ENCODE data around the gene SDHA. TPM values are rescaled to one million over a fixed set of nuclear protein-coding genes. Genes with fewer than 3 reads are reported as not detected.

The SDHA gene
- total and polyA plus RNA-seq, 9 of the 15 experiments (the other 6 are each of a cell fraction or from before 2014, with no cell fraction given), result 82.9 to 191 (median 130) TPM

DNA sequence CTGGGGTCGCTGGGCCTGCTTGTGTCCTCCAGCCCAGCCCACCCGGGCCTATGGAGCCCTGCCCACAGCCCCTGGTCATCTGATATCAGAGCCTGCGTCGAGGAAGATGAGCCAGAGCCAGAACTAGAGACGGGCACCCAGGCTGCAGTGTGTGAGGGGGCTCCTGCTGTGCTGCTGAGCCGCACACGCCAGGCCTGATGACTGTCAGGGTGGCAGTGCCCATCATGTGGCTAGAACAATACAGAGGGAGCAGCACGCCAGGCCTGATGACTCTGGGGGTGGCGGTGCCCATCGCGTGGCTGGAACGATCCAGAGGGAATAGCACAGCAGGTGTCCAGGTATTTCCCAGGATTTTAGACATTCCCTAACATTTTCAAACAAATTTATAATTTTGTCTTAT is 36.0 kb upstream of the SDHA start:
- TF ChIP-seq EZH2 (IDR thresholded peaks at IDR 0.05; ENCODE audit: borderline replicate concordance, low read depth, low read length) (no peak), EWSR1 (IDR thresholded peaks at IDR 0.05; ENCODE audit: borderline replicate concordance, low read depth, partially characterized antibody) (no peak), PCBP1 (IDR thresholded peaks at IDR 0.05; ENCODE audit: low read depth, low read length, poor library complexity, severe bottlenecking) (no peak), POLR3G (IDR thresholded peaks at IDR 0.05; ENCODE audit: extremely low read depth, insufficient read length, insufficient replicate concordance) (no peak)
- H3K79me2 ChIP-seq (ENCODE audit: control insufficient read depth, insufficient read depth, low read length), result no peaks in the 10 kb centered on the region
- H3K36me3 ChIP-seq (ENCODE audit: control insufficient read depth, insufficient read depth, low read length), result no peaks in the 10 kb centered on the region
- no peak overlapping the region for H3K4me3 ChIP-seq
- ChIA-PET CTCF (ENCODE audit: low intra/inter-chr PET ratio) (no interaction called here), POLR2A (no interaction called here)
- no peak for FAIRE-seq
- H4K20me1 ChIP-seq (replicated peaks; ENCODE audit: control insufficient read depth, insufficient read depth, low read length), result peaks cover 12% of the 10 kb centered on the region; the same call in 1 of the 2 replicates
- no peak for ATAC-seq
- no peak overlapping the region for H3K4me2 ChIP-seq (ENCODE audit: insufficient read depth, low read length)
- H3K4me1 ChIP-seq (replicated peaks in 1 of 2; ENCODE audit: control insufficient read depth in 2 of 2, insufficient read depth in 2 of 2, low read length in 2 of 2), result peaks cover 0 to 17% of the 10 kb centered on the region in 2 experiments; a peak in 1 of 5 replicates
- H3K27me3 ChIP-seq (ENCODE audit: control insufficient read depth in 2 of 2, insufficient read depth in 2 of 2, low read length in 2 of 2), result peaks cover 67 to 81% of the 10 kb centered on the region in 2 experiments
- DNase-seq (ENCODE audit: extremely low read depth in 1 of 4, low spot score in 3 of 4), result no peak
- WGBS (ENCODE audit: insufficient coverage, low coverage, missing lambda C conversion rate), result 5% methylated on average over 12 of the region's 12 CpGs
- no TSS peak for BruUV-seq (replicated peaks)
- intact Hi-C loops (cut with micrococcal nuclease), result no loop called here
- H3K9ac ChIP-seq (ENCODE audit: insufficient read depth in 1 of 2, low read depth in 2 of 2, low read length in 2 of 2), result no peak overlapping the region; a peak in 1 of 4 replicates
- in situ Hi-C loops (cut with MboI), result no loop called here
- no peaks in the 10 kb centered on the region for H3K9me1 ChIP-seq (ENCODE audit: control insufficient read depth, insufficient read depth, low read length)
- no peaks in the 10 kb centered on the region for H3K9me3 ChIP-seq (replicated peaks; ENCODE audit: control insufficient read depth, insufficient read depth, low read depth, low read length)
- H3K27ac ChIP-seq (ENCODE audit: extremely low read depth, low read depth, low read length), result no peak overlapping the region
- H2AFZ ChIP-seq (ENCODE audit: low read depth, low read length), result no peak overlapping the region

- DNase-seq (ENCODE audit: extremely low read depth in 1 of 4, low spot score in 3 of 4) (no peak), FAIRE-seq (no peak), ATAC-seq (no peak)
- no peaks in the 10 kb centered on the region for H3K79me2 ChIP-seq (ENCODE audit: control insufficient read depth, insufficient read depth, low read length)
- no peak overlapping the region for H3K9ac ChIP-seq (ENCODE audit: insufficient read depth in 1 of 2, low read depth in 2 of 2, low read length in 2 of 2)
- H3K9me3 ChIP-seq (replicated peaks; ENCODE audit: control insufficient read depth, insufficient read depth, low read depth, low read length), result no peaks in the 10 kb centered on the region
- H3K9me1 ChIP-seq (ENCODE audit: control insufficient read depth, insufficient read depth, low read length), result no peaks in the 10 kb centered on the region
- BruUV-seq (replicated peaks), result no TSS peak
- peaks cover 54 to 87% of the 10 kb centered on the region in 2 experiments for H3K27me3 ChIP-seq (ENCODE audit: control insufficient read depth in 2 of 2, insufficient read depth in 2 of 2, low read length in 2 of 2)
- WGBS (ENCODE audit: insufficient coverage, low coverage, missing lambda C conversion rate), result 6% methylated on average over 7 of the region's 7 CpGs
- H3K27ac ChIP-seq (ENCODE audit: extremely low read depth, low read depth, low read length), result no peak overlapping the region
- in situ Hi-C loops (cut with MboI), result no loop called here
- intact Hi-C loops (cut with micrococcal nuclease), result no loop called here
- no peak overlapping the region for H3K4me2 ChIP-seq (ENCODE audit: insufficient read depth, low read length)
- H2AFZ ChIP-seq (ENCODE audit: low read depth, low read length), result no peak overlapping the region
- H3K4me3 ChIP-seq, result no peak overlapping the region
- ChIA-PET CTCF (ENCODE audit: low intra/inter-chr PET ratio) (no interaction called here), POLR2A (interaction anchor here (0.6 kb wide), 1 partner anchor 1007 kb away, joined by 3 read pairs; no protein-coding TSS in a partner anchor)
- H3K36me3 ChIP-seq (ENCODE audit: control insufficient read depth, insufficient read depth, low read length), result no peaks in the 10 kb centered on the region
- peaks cover 0 to 37% of the 10 kb centered on the region in 2 experiments; a peak in 2 of 5 replicates for H3K4me1 ChIP-seq (replicated peaks in 1 of 2; ENCODE audit: control insufficient read depth in 2 of 2, insufficient read depth in 2 of 2, low read length in 2 of 2)
- TF ChIP-seq, protein P1, sequence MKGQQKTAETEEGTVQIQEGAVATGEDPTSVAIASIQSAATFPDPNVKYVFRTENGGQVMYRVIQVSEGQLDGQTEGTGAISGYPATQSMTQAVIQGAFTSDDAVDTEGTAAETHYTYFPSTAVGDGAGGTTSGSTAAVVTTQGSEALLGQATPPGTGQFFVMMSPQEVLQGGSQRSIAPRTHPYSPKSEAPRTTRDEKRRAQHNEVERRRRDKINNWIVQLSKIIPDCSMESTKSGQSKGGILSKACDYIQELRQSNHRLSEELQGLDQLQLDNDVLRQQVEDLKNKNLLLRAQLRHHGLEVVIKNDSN (CRISPR knock-in tag; IDR thresholded peaks at IDR 0.05), result no peak
- TF ChIP-seq TARDBP (IDR thresholded peaks at IDR 0.05) (no peak), SMARCB1 (IDR thresholded peaks at IDR 0.05; ENCODE audit: insufficient read length, low read depth) (no peak), EWSR1 (IDR thresholded peaks at IDR 0.05; ENCODE audit: borderline replicate concordance, low read depth, partially characterized antibody) (no peak)
- peaks cover 35% of the 10 kb centered on the region; the same call in 1 of the 2 replicates for H4K20me1 ChIP-seq (replicated peaks; ENCODE audit: control insufficient read depth, insufficient read depth, low read length)
These were observed 33.6 kb upstream of the SDHA start for GRCh38 chr5:184471-184870.

All from K562 (cell line).